ENCODE data around the gene SPRYD3.

Gene SPRYD3

DNA sequence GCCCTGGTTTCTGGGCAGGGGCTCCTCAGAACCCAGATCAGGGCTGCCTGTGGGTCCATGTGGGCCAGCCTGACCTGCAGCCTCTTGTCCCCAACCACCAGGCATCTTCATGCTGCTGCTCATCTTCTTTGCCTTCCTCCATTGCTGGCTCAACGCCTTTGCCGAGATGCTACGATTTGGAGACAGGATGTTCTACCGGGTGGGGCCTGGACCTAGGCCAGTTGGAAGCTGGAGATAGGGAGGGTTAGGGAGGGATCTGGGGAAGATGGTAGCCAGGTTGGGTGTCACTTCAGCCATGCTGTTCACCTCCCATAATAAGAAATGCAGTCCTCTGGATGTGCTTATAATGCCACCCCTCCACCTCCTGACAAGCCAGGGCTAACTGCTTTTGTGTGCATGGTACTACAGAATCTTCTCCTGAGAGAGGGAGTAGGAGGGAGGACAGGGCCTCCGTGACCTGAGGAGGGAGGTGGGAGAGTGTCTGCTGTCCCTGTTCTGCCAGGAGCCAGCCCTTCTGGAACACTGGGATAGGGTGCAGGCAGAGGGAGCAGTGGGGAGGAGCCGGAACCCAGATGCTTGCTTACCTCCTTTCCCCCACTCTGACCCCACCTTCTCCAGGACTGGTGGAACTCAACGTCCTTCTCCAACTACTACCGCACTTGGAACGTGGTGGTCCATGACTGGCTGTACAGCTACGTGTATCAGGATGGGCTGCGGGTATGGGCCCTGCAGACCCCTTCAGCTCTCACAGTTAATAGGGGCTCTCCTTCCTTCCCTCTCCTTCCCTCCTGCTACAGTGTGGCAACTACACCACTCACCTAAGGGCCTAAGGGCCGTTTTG, 41.7 kb upstream of the SPRYD3 start:
- in situ Hi-C loops (cut with HindIII; ENCODE audit: low pct_ligation_motif_present, low sequenced_read_pairs), result no loop called here
- Histone ChIP-seq H3K27me3 (replicated peaks) (no peaks in the 10 kb centered on the region), H3K36me3 (replicated peaks) (no peaks in the 10 kb centered on the region), H3K4me3 (ENCODE audit: low read depth, low read length) (no peak overlapping the region), H3K27ac (no peak overlapping the region)
- no peak for TF ChIP-seq CTCF (IDR thresholded peaks at IDR 0.05; ENCODE audit: low read depth, low read length, missing control alignments)
- DNase-seq, result no peak

GRCh38 chr12:53118751-53119300, 39.6 kb upstream of the SPRYD3 start:
- no peak for DNase-seq
- Histone ChIP-seq H3K27me3 (replicated peaks) (no peaks in the 10 kb centered on the region), H3K4me3 (ENCODE audit: low read depth, low read length) (no peak overlapping the region), H3K27ac (no peak overlapping the region), H3K36me3 (replicated peaks) (no peaks in the 10 kb centered on the region)
- in situ Hi-C loops (cut with HindIII; ENCODE audit: low pct_ligation_motif_present, low sequenced_read_pairs), result no loop called here
- no peak for TF ChIP-seq CTCF (IDR thresholded peaks at IDR 0.05; ENCODE audit: low read depth, low read length, missing control alignments)

- no peak for DNase-seq
- no peak overlapping the region for H3K27ac ChIP-seq
- no peaks in the 10 kb centered on the region for H3K27me3 ChIP-seq (replicated peaks)
- in situ Hi-C loops (cut with HindIII; ENCODE audit: low pct_ligation_motif_present, low sequenced_read_pairs), result no loop called here
- H3K36me3 ChIP-seq (replicated peaks), result no peaks in the 10 kb centered on the region
- TF ChIP-seq CTCF (IDR thresholded peaks at IDR 0.05; ENCODE audit: low read depth, low read length, missing control alignments), result no peak
- H3K4me3 ChIP-seq (ENCODE audit: low read depth, low read length), result no peak overlapping the region
Observed at GRCh38 chr12:53115891-53116648, 36.9 kb upstream of the SPRYD3 start.

- DNase-seq, result no peak
- no peaks in the 10 kb centered on the region for H3K36me3 ChIP-seq (replicated peaks)
- H3K4me3 ChIP-seq (ENCODE audit: low read depth, low read length), result no peak overlapping the region
- TF ChIP-seq CTCF (IDR thresholded peaks at IDR 0.05; ENCODE audit: low read depth, low read length, missing control alignments), result no peak
- in situ Hi-C loops (cut with HindIII; ENCODE audit: low pct_ligation_motif_present, low sequenced_read_pairs), result no loop called here
- no peak overlapping the region for H3K27ac ChIP-seq
- no peaks in the 10 kb centered on the region for H3K27me3 ChIP-seq (replicated peaks)
Observed at GRCh38 chr12:53115112-53115890, 36.1 kb upstream of the SPRYD3 start.

GRCh38 chr12:53113951-53114350, 34.8 kb upstream of the SPRYD3 start:
- Histone ChIP-seq H3K36me3 (replicated peaks) (no peaks in the 10 kb centered on the region), H3K27ac (no peak overlapping the region), H3K4me3 (ENCODE audit: low read depth, low read length) (no peak overlapping the region), H3K27me3 (replicated peaks) (no peaks in the 10 kb centered on the region)
- in situ Hi-C loops (cut with HindIII; ENCODE audit: low pct_ligation_motif_present, low sequenced_read_pairs), result no loop called here
- DNase-seq, result no peak
- no peak for TF ChIP-seq CTCF (IDR thresholded peaks at IDR 0.05; ENCODE audit: low read depth, low read length, missing control alignments)
